K562 (cell line): ENCODE data around the gene RASD2. TPM values are rescaled to one million over a fixed set of nuclear protein-coding genes. Genes with fewer than 3 reads are reported as not detected.

Source experiments
- ATAC-seq: fragments of 200-7000 bp; cut with Tn5 transposase; 3 replicates; pipeline ENCODE4 v1.9.1; 2020; ENCODE audit warnings: moderate library complexity
- BruUV-seq: library from RNA; stranded (reverse); fragments of 400-500 nt; replicated peaks from 2 replicates; lab custom pipeline; 2021; lab: Mats Ljungman, UMichigan
- CTCF ChIA-PET: fragments of 300-600 bp; formaldehyde crosslinking; extraction: SDS; loops from one replicate; lab custom pipeline; 2021; ENCODE audit warnings: low intra/inter-chr PET ratio; lab: Yijun Ruan, JAX
- POLR2A ChIA-PET: fragments of 300-600, 350-650 bp; sonication (Branson Sonifier 250); formaldehyde crosslinking; extraction: SDS; loops from one replicate; lab custom pipeline; 2021; ENCODE audit warnings: antibody characterized with exemption, inconsistent platforms; lab: Yijun Ruan, JAX
- DNase-seq, 4 experiments: peaks; one replicate each; pipeline versions ENCODE4 v3.0.0 to v3.0.0-alpha.2; 2011 to 2018; ENCODE audit warnings: low spot score in 3 of 4, mixed read lengths in 3 of 4; ENCODE audit errors: extremely low read depth in 1 of 4
- FAIRE-seq: peaks from 2 replicates; lab custom pipeline; 2011; peaks lifted over from hg19 to GRCh38; lab: Jason Lieb, UNC
- H2AFZ ChIP-seq: 2 replicates; pipeline ENCODE4 v1.6.0; 2011; ENCODE audit warnings: low read depth, low read length, control low read depth, inconsistent platforms
- H3K27ac ChIP-seq: fragments of 200-600 bp; 3 replicates; pipeline ENCODE4 v1.8.0; 2011; ENCODE audit warnings: low read depth, mild to moderate bottlenecking, control low read depth, inconsistent platforms, low read length, moderate library complexity, mixed read lengths; ENCODE audit errors: extremely low read depth
- H3K27me3 ChIP-seq, 2 experiments: fragments of 300-600 bp in 1 of 2; 2 replicates in 1 of 2; 3 replicates in 1 of 2; pipeline versions ENCODE4 v1.6.0 to v1.8.0; 2011; ENCODE audit warnings: inconsistent platforms in 2 of 2, low read length in 2 of 2, mild to moderate bottlenecking in 1 of 2, mixed read lengths in 1 of 2, moderate library complexity in 1 of 2; ENCODE audit not compliant: control insufficient read depth in 2 of 2, insufficient read depth in 2 of 2
- H3K36me3 ChIP-seq: fragments of 300-600 bp; 3 replicates; pipeline ENCODE4 v1.8.0; 2011; ENCODE audit warnings: mild to moderate bottlenecking, low read length, inconsistent platforms; ENCODE audit not compliant: control insufficient read depth, insufficient read depth
- H3K4me1 ChIP-seq, 2 experiments: fragments of 200-600 bp in 1 of 2; replicated peaks in 1 of 2; 2 replicates in 1 of 2; 3 replicates in 1 of 2; pipeline versions ENCODE4 v1.5.1 to v1.8.0; 2011; ENCODE audit warnings: inconsistent platforms in 2 of 2, low read length in 2 of 2, mild to moderate bottlenecking in 1 of 2, mixed read lengths in 1 of 2, moderate library complexity in 1 of 2; ENCODE audit not compliant: control insufficient read depth in 2 of 2, insufficient read depth in 2 of 2
- H3K4me2 ChIP-seq: 2 replicates; pipeline ENCODE4 v1.6.1; 2011; ENCODE audit warnings: low read length, control low read depth, inconsistent platforms, mixed read lengths; ENCODE audit not compliant: insufficient read depth
- H3K4me3 ChIP-seq: fragments of 200-600 bp; sonication (generic), shearing (Covaris generic); 2 replicates; pipeline ENCODE4 v1.5.1; 2016; ENCODE audit warnings: control low read depth, inconsistent platforms
- H3K79me2 ChIP-seq: fragments of 200-600 bp; 3 replicates; pipeline ENCODE4 v1.8.0; 2011; ENCODE audit warnings: low read length, inconsistent platforms; ENCODE audit not compliant: control insufficient read depth, insufficient read depth
- H3K9ac ChIP-seq, 2 experiments: 2 replicates each; pipeline versions ENCODE4 v1.6.0 to v1.6.1; 2011; ENCODE audit warnings: low read depth in 2 of 2, low read length in 2 of 2, control low read depth in 1 of 2, inconsistent platforms in 1 of 2, mild to moderate bottlenecking in 1 of 2, mixed read lengths in 1 of 2; ENCODE audit not compliant: insufficient read depth in 1 of 2
- H3K9me1 ChIP-seq: one replicate; pipeline ENCODE4 v1.6.0; 2011; ENCODE audit warnings: inconsistent platforms, mild to moderate bottlenecking, low read length, moderate library complexity; ENCODE audit not compliant: control insufficient read depth, insufficient read depth
- H3K9me3 ChIP-seq: replicated peaks from 2 replicates; pipeline ENCODE4 v1.5.1; 2011; ENCODE audit warnings: low read depth, low read length, inconsistent platforms; ENCODE audit not compliant: control insufficient read depth, insufficient read depth
- H4K20me1 ChIP-seq: replicated peaks from 2 replicates; pipeline ENCODE4 v1.6.1; 2011; ENCODE audit warnings: low read length, inconsistent platforms, mixed read lengths; ENCODE audit not compliant: control insufficient read depth, insufficient read depth
- BRCA1 ChIP-seq, 2 experiments: fragments of 450-650 bp in 1 of 2; sonication (generic) in 1 of 2; formaldehyde crosslinking in 1 of 2; IDR thresholded peaks; 2 replicates each; pipeline versions ENCODE4 v1.5.0 to v1.6.1; 2017 to 2020; ENCODE audit warnings: mild to moderate bottlenecking in 1 of 2, missing genetic modification reagents in 1 of 2
- HSF4 ChIP-seq: fragments of 250-450 bp; sonication (Bioruptor Pico); IDR thresholded peaks from 2 replicates; pipeline ENCODE4 v2.1.2; 2022; ENCODE audit warnings: mild to moderate bottlenecking, moderate library complexity, borderline replicate concordance
- KAT8 ChIP-seq: fragments of 450-650 bp; IDR thresholded peaks from 2 replicates; pipeline ENCODE4 v1.6.1; 2016; ENCODE audit warnings: low read depth, mild to moderate bottlenecking
- PRPF4 ChIP-seq: fragments of 200-400 bp; formaldehyde crosslinking; IDR thresholded peaks from one replicate; pipeline ENCODE4 v1.6.1; 2017; ENCODE audit warnings: low read length, low read depth, mild to moderate bottlenecking; ENCODE audit not compliant: insufficient read depth, poor library complexity, severe bottlenecking
- YY1 ChIP-seq, 3 experiments: IDR thresholded peaks; 2 replicates each; pipeline ENCODE4 v1.6.1; 2011; ENCODE audit warnings: low read length in 2 of 3, mild to moderate bottlenecking in 2 of 3, moderate library complexity in 2 of 3, borderline replicate concordance in 1 of 3, control low read depth in 1 of 3, low read depth in 1 of 3; ENCODE audit not compliant: insufficient read depth in 3 of 3, insufficient replicate concordance in 2 of 3, control insufficient read depth in 1 of 3, insufficient read length in 1 of 3; ENCODE audit errors: extremely low read depth in 1 of 3
- ZFP36 ChIP-seq: fragments of 150-350 bp; IDR thresholded peaks from 2 replicates; pipeline ENCODE4 v1.6.1; 2018; ENCODE audit warnings: low read length, low read depth; ENCODE audit not compliant: partially characterized antibody
- ZNF644 ChIP-seq: fragments of 200-800 bp; sonication (Bioruptor generic); IDR thresholded peaks from 2 replicates; pipeline ENCODE4 v1.6.1; 2016; ENCODE audit warnings: low read depth, missing genetic modification characterization, missing compliant biosample characterization
- WGBS: fragments of 100-300 bp; shearing (Covaris generic); methylation state at CpG from one replicate; pipeline ENCODE4 v1.1.6; 2016; ENCODE audit warnings: low coverage, mixed read lengths; ENCODE audit not compliant: insufficient coverage; ENCODE audit errors: missing lambda C conversion rate; 5-methylcytosine and 5-hydroxymethylcytosine counted together
- in situ Hi-C: fragments of 300-500 bp; cut with MboI; formaldehyde crosslinking; loops from 4 replicates; pipeline ENCODE4 v1.15.0; 2018; ENCODE audit warnings: inconsistent platforms, mixed read lengths
- intact Hi-C: fragments of 100-400 bp; cut with micrococcal nuclease; formaldehyde crosslinking; loops from 2 replicates; pipeline ENCODE4 v1.14.2; 2022
- polyA plus RNA-seq, 8 experiments: library from polyadenylated mRNA; depleted of rRNA in 4 of 8; stranded (reverse) in 5 of 8; unstranded in 3 of 8; fragments of >200 nt; fragmentation: Nextera tagmentation in 2 of 8; fragmentation: Illumina TruSeq in 1 of 8; extraction: Ambion mirVana in 2 of 8; extraction: Trizol in 1 of 8; gene quantifications; 2 replicates each; pipeline versions ENCODE4 v1.2.1 to v1.2.3, GENCODE V29; 2011 to 2014; ENCODE audit warnings: inconsistent platforms in 1 of 8, missing spikeins in 1 of 8
- total RNA-seq, 7 experiments: library from RNA; depleted of rRNA in 6 of 7; stranded (reverse); fragments of >200 nt in 6 of 7; fragmentation: Illumina TruSeq in 2 of 7; extraction: Trizol in 2 of 7; gene quantifications; 2 replicates each; pipeline versions ENCODE4 v1.2.1 to v1.2.3, GENCODE V29; 2011 to 2021; ENCODE audit warnings: low replicate concordance in 1 of 7
- TF ChIP-seq, protein P1 (sequence below): IDR thresholded peaks from 2 replicates; pipeline ENCODE4 v1.6.1; 2016; ENCODE audit warnings: missing genetic modification characterization, missing compliant biosample characterization
- TF ChIP-seq, protein P2 (sequence below): sonication (generic); formaldehyde crosslinking; IDR thresholded peaks from 2 replicates; pipeline ENCODE4 v1.8.1; 2023; ENCODE audit warnings: mild to moderate bottlenecking, missing genetic modification reagents
- TF ChIP-seq, protein P3 (sequence below), 2 experiments: fragments of 450-650 bp in 1 of 2; sonication (generic) in 1 of 2; formaldehyde crosslinking; conservative IDR thresholded peaks; 2 replicates each; pipeline versions ENCODE4 v1.4.0 to v1.8.1; 2020 to 2022; ENCODE audit warnings: mild to moderate bottlenecking in 1 of 2, missing genetic modification reagents in 1 of 2

RASD2 gene
- total and polyA plus RNA-seq, 9 of the 15 experiments (the other 6 are each of a cell fraction or from before 2014, with no cell fraction given): 0.05 TPM; not detected in 8

DNA sequence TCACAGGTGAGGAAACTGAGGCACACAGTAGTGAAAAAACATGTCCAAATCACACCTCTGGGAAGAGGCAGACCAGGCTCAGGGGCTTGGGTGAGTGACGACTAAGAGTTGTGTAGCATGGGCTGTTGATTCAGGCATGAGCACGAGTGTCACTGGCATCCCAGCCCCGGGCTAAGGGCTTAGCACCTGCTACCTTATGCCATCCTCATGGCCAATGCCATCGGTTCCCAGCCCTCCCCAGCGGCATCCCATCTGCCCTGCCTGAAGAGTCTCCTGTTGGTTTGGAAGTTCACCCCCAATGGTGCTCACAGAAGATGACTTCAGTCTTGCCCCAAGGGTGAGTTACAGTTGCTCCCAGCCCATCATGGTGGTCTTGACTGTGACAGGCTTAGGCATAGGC is 54.1 kb downstream of the RASD2 start (continued):
- TF ChIP-seq, protein P1, sequence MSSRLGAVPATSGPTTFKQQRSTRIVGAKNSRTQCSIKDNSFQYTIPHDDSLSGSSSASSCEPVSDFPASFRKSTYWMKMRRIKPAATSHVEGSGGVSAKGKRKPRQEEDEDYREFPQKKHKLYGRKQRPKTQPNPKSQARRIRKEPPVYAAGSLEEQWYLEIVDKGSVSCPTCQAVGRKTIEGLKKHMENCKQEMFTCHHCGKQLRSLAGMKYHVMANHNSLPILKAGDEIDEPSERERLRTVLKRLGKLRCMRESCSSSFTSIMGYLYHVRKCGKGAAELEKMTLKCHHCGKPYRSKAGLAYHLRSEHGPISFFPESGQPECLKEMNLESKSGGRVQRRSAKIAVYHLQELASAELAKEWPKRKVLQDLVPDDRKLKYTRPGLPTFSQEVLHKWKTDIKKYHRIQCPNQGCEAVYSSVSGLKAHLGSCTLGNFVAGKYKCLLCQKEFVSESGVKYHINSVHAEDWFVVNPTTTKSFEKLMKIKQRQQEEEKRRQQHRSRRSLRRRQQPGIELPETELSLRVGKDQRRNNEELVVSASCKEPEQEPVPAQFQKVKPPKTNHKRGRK: no peak
- TF ChIP-seq PRPF4: no peak
- TF ChIP-seq ZFP36: no peak
- TF ChIP-seq YY1 (IDR thresholded peaks at IDR 0.05; ENCODE audit: borderline replicate concordance in 1 of 3, control insufficient read depth in 1 of 3, extremely low read depth in 1 of 3, insufficient read depth in 3 of 3, insufficient read length in 1 of 3, insufficient replicate concordance in 2 of 3, low read depth in 1 of 3, low read length in 2 of 3): no peak

DNA sequence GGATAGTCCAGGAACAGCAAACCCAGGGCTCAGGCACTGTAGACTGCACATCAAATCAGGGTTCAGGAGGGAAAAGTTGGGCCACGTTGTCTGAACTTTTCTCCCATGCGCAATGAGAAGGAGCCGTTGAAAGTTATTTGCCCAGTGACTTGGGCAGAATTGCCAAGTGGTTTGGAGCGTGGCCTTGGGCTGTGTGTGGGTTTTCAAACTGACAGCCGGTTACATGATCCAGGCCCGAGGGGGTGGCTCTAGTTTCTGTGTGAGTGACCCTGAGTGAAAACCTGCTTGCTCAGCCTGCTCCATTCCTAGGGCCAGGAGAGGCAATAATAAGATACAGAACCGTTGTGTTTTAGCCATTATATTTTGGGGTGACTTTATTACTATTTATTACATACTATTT is 56.2 kb downstream of the RASD2 start:
- Histone ChIP-seq H3K9me1 (no peaks in the 10 kb centered on the region), H3K27ac (no peak overlapping the region), H3K79me2 (no peaks in the 10 kb centered on the region), H3K4me1 (no peaks in the 10 kb centered on the region; a peak in 1 of 5 replicates), H3K4me2 (no peak overlapping the region), H3K27me3 (peaks cover 0 to 13% of the 10 kb centered on the region in 2 experiments; a peak in 3 of 5 replicates), H4K20me1 (no peaks in the 10 kb centered on the region), H2AFZ (no peak overlapping the region), H3K9me3 (0 out of 2 replicates have a peak, but pooled peaks cover 1% of the 10 kb centered on the region), H3K9ac (no peak overlapping the region), H3K36me3 (no peaks in the 10 kb centered on the region), H3K4me3 (no peak overlapping the region)
- ATAC-seq: no peak
- in situ Hi-C loops: no loop called here
- ChIA-PET CTCF (no interaction called here), POLR2A (no interaction called here)
- no TSS peak for BruUV-seq
- WGBS: 31% methylated on average over 6 of the region's 7 CpGs
- FAIRE-seq: no peak
- DNase-seq: no peak
- intact Hi-C loops: no loop called here
- TF ChIP-seq, protein P2, sequence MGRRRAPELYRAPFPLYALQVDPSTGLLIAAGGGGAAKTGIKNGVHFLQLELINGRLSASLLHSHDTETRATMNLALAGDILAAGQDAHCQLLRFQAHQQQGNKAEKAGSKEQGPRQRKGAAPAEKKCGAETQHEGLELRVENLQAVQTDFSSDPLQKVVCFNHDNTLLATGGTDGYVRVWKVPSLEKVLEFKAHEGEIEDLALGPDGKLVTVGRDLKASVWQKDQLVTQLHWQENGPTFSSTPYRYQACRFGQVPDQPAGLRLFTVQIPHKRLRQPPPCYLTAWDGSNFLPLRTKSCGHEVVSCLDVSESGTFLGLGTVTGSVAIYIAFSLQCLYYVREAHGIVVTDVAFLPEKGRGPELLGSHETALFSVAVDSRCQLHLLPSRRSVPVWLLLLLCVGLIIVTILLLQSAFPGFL (CRISPR knock-in tag): no peak
- no peak for TF ChIP-seq KAT8
- TF ChIP-seq BRCA1 (IDR thresholded peaks at IDR 0.05): no peak
- no peak for TF ChIP-seq BRCA1 (CRISPR knock-in tag; IDR thresholded peaks at IDR 0.05)
- TF ChIP-seq HSF4 (CRISPR knock-in tag): no peak
- TF ChIP-seq, protein P3, sequence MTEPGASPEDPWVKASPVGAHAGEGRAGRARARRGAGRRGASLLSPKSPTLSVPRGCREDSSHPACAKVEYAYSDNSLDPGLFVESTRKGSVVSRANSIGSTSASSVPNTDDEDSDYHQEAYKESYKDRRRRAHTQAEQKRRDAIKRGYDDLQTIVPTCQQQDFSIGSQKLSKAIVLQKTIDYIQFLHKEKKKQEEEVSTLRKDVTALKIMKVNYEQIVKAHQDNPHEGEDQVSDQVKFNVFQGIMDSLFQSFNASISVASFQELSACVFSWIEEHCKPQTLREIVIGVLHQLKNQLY (CRISPR knock-in tag; conservative IDR thresholded peaks at IDR 0.05): no peak
- TF ChIP-seq ZNF644 (tag): no peak
